Limb (tissue), 2 donors: ENCODE data around the gene MIGA1.
"Not testable (repeated sequence)": the region's sequence is repeated elsewhere in the genome, so short reads cannot be mapped to it uniquely, and the experiment has no call there.

ENCODE experiments used
- DNase-seq, 2 donors: peaks; one replicate each; pipeline ENCODE4 v3.0.0-alpha.2; 2016; ENCODE audit errors: extremely low spot score in 2 of 2

MIGA1 gene

DNA sequence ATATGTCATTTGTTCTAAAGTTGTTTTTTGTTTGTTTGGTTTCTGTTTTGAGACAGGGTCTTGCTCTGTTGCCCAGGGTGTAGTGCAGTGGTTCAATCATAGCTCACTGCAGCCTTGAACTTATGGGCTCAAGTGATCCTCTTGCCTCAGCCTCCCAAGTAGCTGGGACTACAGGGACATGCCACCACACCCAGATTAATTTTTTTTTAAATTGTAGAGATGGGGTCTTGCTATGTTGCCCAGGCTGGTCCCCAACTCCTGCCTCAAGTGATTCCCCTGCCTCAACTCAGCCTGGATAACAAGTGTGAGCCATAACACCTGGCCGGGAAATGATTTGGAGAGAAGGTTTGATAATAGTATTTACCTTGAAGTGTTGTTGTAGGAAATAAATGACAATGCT is 127.2 kb downstream of the MIGA1 start:
- no peak for DNase-seq

DNA sequence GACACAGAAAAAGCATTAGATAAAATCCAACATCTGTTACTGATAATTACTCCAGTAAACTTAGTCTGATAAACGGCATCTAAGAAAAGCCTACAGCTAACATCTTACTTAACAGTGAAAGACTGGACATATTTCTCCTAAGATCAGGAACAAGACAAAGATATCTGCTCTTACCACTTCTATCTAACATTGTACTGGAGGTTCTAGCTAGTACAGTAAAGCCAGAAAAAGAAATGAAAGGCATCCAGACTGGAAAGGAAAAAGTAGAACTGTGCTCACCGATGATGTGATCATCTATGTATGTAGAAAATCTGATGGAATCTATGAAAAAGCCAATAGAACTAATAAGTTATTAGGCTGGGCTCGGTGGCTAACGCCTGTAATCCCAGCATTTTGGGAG is 130.7 kb downstream of the MIGA1 start:
- no peak for DNase-seq

- DNase-seq: not testable (repeated sequence)
Observed at GRCh38 chr1:77918918-77919317, 139.5 kb downstream of the MIGA1 start.

DNA sequence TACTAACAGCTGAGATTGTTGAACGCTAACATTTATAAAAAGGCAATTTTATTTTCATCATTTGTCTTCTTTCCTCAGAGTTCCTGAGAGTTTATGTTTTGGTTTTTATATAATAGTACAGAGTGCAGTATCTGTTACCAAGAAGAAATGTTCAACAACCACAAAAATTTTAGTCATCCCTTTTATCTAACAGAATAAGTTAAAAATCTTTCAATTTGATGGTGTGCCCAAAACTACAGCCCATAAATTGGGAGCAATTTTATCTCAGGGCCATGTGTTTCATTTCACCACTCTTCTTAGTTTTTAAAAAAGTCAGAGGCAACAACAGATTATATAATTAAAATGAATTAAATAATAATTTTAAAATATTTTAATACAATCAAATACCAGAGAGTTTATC is 146.1 kb downstream of the MIGA1 start:
- DNase-seq: no peak

DNA sequence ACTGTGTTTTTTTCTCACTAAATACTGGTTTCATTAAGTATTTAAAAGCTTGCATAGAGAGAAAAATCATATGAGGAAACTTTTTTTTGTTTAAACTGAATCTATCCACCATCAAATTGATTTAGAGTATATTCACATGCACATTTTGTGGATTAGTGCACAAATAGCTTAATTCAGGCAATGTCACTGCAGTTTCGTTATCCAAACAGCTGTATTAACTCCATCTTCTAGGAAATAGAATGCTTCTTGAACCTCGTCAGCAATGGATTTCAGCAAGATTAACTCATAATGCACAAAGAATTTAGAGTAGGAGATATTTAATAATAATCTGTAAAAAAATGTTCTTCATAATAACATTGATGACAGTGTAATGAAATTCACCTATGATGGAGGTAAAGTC is 146.5 kb downstream of the MIGA1 start:
- DNase-seq: no peak

GRCh38 chr1:77926561-77927357 is 147.3 kb downstream of the MIGA1 start:
- DNase-seq: no peak

DNA sequence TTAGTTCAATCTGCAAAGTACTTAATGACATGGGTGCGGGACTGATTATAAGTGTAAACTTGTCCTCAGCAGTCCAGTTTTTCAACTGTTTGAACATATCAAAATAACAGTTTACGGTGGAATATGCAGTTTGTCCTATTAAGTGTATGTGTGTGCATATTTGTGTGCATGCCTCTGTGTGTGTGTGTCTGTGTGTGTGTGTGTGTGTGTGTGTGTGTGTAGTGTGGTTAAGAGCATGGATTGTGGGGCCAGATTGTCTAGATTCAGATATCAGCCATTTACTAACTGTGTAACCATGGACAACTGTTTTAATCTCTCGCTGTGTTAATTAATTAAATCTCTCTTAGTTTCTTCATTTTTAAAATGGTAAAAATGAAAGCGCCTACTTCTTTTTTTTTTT is 148.0 kb downstream of the MIGA1 start:
- no peak for DNase-seq
